Measurements from ENCODE around the gene FCHO2. TPM values are rescaled to one million over a fixed set of nuclear protein-coding genes. Genes with fewer than 3 reads are reported as not detected.

FCHO2 gene
- total RNA-seq, 1 experiment from 2014 or later = 5.8 TPM

- Histone ChIP-seq H3K79me2 (ENCODE audit: insufficient read depth, low read length) (no peaks in the 10 kb centered on the region), H3K79me1 (ENCODE audit: insufficient read depth, low read depth, low read length, poor library complexity, severe bottlenecking) (no peaks in the 10 kb centered on the region), H3K23ac (ENCODE audit: insufficient read length, low read depth, low read length) (no peak overlapping the region), H3K14ac (ENCODE audit: insufficient read depth, low read length) (no peak overlapping the region), H3K23me2 (ENCODE audit: insufficient read length, low read depth, low read length, poor library complexity, severe bottlenecking) (no peaks in the 10 kb centered on the region), H2BK20ac (ENCODE audit: low read depth, low read length, poor library complexity, severe bottlenecking) (no peak overlapping the region), H3K56ac (ENCODE audit: insufficient read length, low read depth, low read length) (no peak overlapping the region), H2BK5ac (ENCODE audit: insufficient read length, low read length) (no peak overlapping the region), H2BK120ac (ENCODE audit: low read depth, low read length, poor library complexity, severe bottlenecking) (no peak overlapping the region), H2AFZ (ENCODE audit: low read length) (no peak overlapping the region), H3T11ph (ENCODE audit: low read length) (no peak overlapping the region), H3K4me2 (ENCODE audit: insufficient read depth, insufficient read length, low read length) (no peak overlapping the region), H3K4me1 (ENCODE audit: insufficient read depth, low read length) (no peaks in the 10 kb centered on the region), H4K20me1 (ENCODE audit: control insufficient read depth, insufficient read depth, insufficient read length) (no peaks in the 10 kb centered on the region), H2BK12ac (ENCODE audit: insufficient read length, low read depth, low read length) (no peak overlapping the region), H4K91ac (ENCODE audit: insufficient read length, low read depth, low read length) (no peak overlapping the region), H3K27ac (ENCODE audit: insufficient read length, low read depth, low read length) (no peak overlapping the region), H4K8ac (replicated peaks; ENCODE audit: insufficient read length, low read depth, low read length) (no peak overlapping the region), H2BK15ac (ENCODE audit: low read depth, low read length) (no peak overlapping the region), H3K9ac (ENCODE audit: extremely low read depth, insufficient read length, low read length) (no peak overlapping the region), H3K27me3 (ENCODE audit: insufficient read depth, low read length) (no peaks in the 10 kb centered on the region), H2AK5ac (ENCODE audit: insufficient read length, low read length) (no peak overlapping the region), H3K9me3 (ENCODE audit: control insufficient read depth, low read depth, low read length) (no peaks in the 10 kb centered on the region), H3K18ac (ENCODE audit: insufficient read length, low read depth, low read length) (no peak overlapping the region), H3K4ac (ENCODE audit: low read depth, low read length) (no peak overlapping the region), H4K5ac (ENCODE audit: insufficient read length, low read depth, low read length) (no peak overlapping the region)
- no peak for TF ChIP-seq CTCF (conservative IDR thresholded peaks at IDR 0.05)
- no CpG with 5 or more reads among the region's 1 CpG for WGBS (ENCODE audit: extremely low coverage, insufficient read length, low lambda C conversion rate)
- DNase-seq = no peak
- peaks cover 6 to 15% (median 13%) of the 10 kb centered on the region in 3 experiments; a peak in 6 of 7 replicates for H3K36me3 Mint-ChIP-seq (ENCODE audit: insufficient read depth in 1 of 3, low read depth in 3 of 3)
- H3K27ac Mint-ChIP-seq = no peak overlapping the region
- H3K4me3 Mint-ChIP-seq = no peak overlapping the region
- no peaks in the 10 kb centered on the region for H3K4me1 Mint-ChIP-seq
- H3K27me3 Mint-ChIP-seq (ENCODE audit: low read depth) = no peaks in the 10 kb centered on the region
- peaks cover 3 to 6% of the 10 kb centered on the region in 2 experiments; a peak in 2 of 5 replicates for H3K9me3 Mint-ChIP-seq
Observed at GRCh38 chr5:73067213-73067612, 111.4 kb downstream of the FCHO2 start.
